Measurements from ENCODE around the gene PELO.

- no peak for TF ChIP-seq CTCF (IDR thresholded peaks at IDR 0.05; ENCODE audit: borderline replicate concordance, extremely low read depth, low read length, poor library complexity, severe bottlenecking)
- no peak for TF ChIP-seq EZH2 (IDR thresholded peaks at IDR 0.05; ENCODE audit: borderline replicate concordance, low read depth, low read length, severe bottlenecking)
Observed at GRCh38 chr5:52786391-52786790, 1.3 kb upstream of the PELO start.
